SU-DHL-6 (cell line): ENCODE data around the gene KLRD1.

Source experiments
- CTCF ChIP-seq: fragments of 200-600 bp; sonication (generic); IDR thresholded peaks from one replicate; pipeline ENCODE4 v1.5.1; 2017; ENCODE audit warnings: antibody characterized with exemption, mild to moderate bottlenecking, low read length, moderate library complexity; ENCODE audit not compliant: insufficient read depth, poor library complexity, severe bottlenecking
- EZH2phosphoT487 ChIP-seq: fragments of 200-600 bp; sonication (generic), shearing (Covaris generic); conservative IDR thresholded peaks from 2 replicates; pipeline ENCODE4 v1.6.1; 2018; ENCODE audit warnings: mild to moderate bottlenecking, antibody characterized with exemption, low read length, moderate library complexity, mixed read lengths

DNA sequence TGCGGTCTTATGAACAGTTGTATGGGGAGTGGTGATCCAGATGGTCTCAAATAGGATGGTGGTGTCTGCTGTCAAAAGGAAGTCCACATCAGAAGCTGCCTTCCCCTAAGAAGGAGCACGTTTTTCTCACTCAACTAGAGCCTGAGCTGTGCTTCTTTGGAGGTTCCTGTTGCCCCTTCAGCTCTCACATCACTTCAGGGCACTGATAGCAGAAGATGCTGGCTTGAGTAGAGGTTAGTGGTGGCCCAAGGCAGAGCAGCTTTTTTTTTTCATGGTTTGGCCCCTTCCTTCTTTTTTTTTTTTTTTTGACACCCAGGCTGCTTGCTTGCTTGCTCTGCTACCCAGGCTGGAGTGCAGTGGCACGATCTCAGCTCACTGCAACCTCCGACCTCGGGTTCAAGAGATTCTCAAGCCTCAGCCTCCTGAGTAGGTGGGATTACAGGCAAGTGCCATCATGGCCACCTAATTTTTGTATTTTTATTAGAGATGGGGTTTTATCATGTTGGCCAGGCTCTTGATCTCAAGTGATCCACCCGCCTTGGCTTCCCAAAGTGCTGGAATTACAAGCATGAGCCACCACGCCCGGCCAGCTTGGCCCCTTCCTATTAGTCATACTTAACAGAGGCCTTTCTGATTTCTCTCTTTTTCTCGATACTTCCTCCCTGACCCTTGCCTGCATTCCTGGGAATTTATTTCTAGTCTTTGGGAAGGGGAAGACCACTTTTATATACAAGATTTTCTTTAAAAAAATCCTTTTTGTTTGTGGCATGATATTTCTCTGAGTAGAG, 31.6 kb downstream of the KLRD1 start:
- no peak for TF ChIP-seq CTCF
- TF ChIP-seq EZH2phosphoT487 = no peak
